Sigmoid colon (tissue), 7 donors: Measurements from ENCODE around the gene PXDN. TPM values are rescaled to one million over a fixed set of nuclear protein-coding genes. Genes with fewer than 3 reads are reported as not detected.
"Not testable (repeated sequence)": the region's sequence is repeated elsewhere in the genome, so short reads cannot be mapped to it uniquely, and the experiment has no call there.

Source experiments
- DNase-seq: peaks from one replicate; pipeline ENCODE4 v3.0.0-alpha.2; 2019
- H3K27ac ChIP-seq, 4 donors: fragments of 200-600 bp; sonication (generic); one replicate each; pipeline ENCODE4 v1.5.1; 2016 to 2019; ENCODE audit warnings: mild to moderate bottlenecking in 1 of 4
- H3K27me3 ChIP-seq, 3 donors: fragments of 200-600 bp; sonication (generic); one replicate each; pipeline ENCODE4 v1.5.1; 2019; ENCODE audit warnings: mild to moderate bottlenecking in 1 of 3
- H3K36me3 ChIP-seq, 4 donors: fragments of 200-600 bp; sonication (generic); one replicate each; pipeline ENCODE4 v1.5.1; 2016 to 2019
- H3K4me1 ChIP-seq, 4 donors: fragments of 200-600 bp; sonication (generic); one replicate each; pipeline ENCODE4 v1.5.1; 2017 to 2019
- H3K4me3 ChIP-seq, 4 donors: fragments of 200-600 bp; sonication (generic); one replicate each; pipeline ENCODE4 v1.5.1; 2017 to 2019; ENCODE audit warnings: mild to moderate bottlenecking in 2 of 4, moderate library complexity in 1 of 4
- H3K9me3 ChIP-seq, 4 donors: fragments of 200-600 bp in 3 of 4; sonication (generic) in 3 of 4; one replicate each; pipeline versions ENCODE4 v1.5.1 to v1.6.1; 2013 to 2019
- CTCF ChIP-seq, 4 experiments: fragments of 450-650 bp in 3 of 4; fragments of 200-600 bp in 1 of 4; IDR thresholded peaks; one replicate each; pipeline ENCODE4 v1.5.1; 2016 to 2019; ENCODE audit warnings: antibody characterized with exemption in 4 of 4, mild to moderate bottlenecking in 3 of 4, moderate library complexity in 2 of 4
- EP300 ChIP-seq, 4 donors: sonication (generic); formaldehyde crosslinking; IDR thresholded peaks; one replicate each; pipeline ENCODE4 v1.6.1; 2017; ENCODE audit warnings: antibody characterized with exemption in 4 of 4
- POLR2A ChIP-seq, 2 donors: fragments of 450-650 bp; IDR thresholded peaks; one replicate each; pipeline ENCODE4 v1.6.1; 2016; ENCODE audit warnings: antibody characterized with exemption in 2 of 2, mild to moderate bottlenecking in 2 of 2, moderate library complexity in 2 of 2
- POLR2AphosphoS5 ChIP-seq, 4 donors: sonication (generic); formaldehyde crosslinking; IDR thresholded peaks; one replicate each; pipeline ENCODE4 v1.6.1; 2017; ENCODE audit warnings: antibody characterized with exemption in 4 of 4
- WGBS, 2 donors: extraction: QIAGEN DNeasy Blood & Tissue Kit; methylation state at CpG; one replicate each; pipeline ENCODE4 v1.1.7; 2013; 5-methylcytosine and 5-hydroxymethylcytosine counted together
- intact Hi-C: fragments of 100-400 bp; cut with DNase I; formaldehyde crosslinking; loops from one replicate; pipeline ENCODE4 v1.15.1; 2023
- polyA plus RNA-seq, 3 donors: library from polyadenylated mRNA; stranded (reverse); fragments of 200-250 nt; gene quantifications; one replicate each; pipeline ENCODE4 v1.2.3, GENCODE V29; 2013
- total RNA-seq, 4 donors: library from RNA; depleted of rRNA; stranded (reverse); fragments of >200 nt; gene quantifications; one replicate each; pipeline ENCODE4 v1.1.0, GENCODE V29; 2016
- donor health status: healthy with polysubstance abuse.
- donor health status: Bipolar disorder and iron deficiency.
- donor health status: healthy.

The PXDN gene
- total and polyA plus RNA-seq, 7 donors: 1.2 to 126 (median 34.4) TPM

DNA sequence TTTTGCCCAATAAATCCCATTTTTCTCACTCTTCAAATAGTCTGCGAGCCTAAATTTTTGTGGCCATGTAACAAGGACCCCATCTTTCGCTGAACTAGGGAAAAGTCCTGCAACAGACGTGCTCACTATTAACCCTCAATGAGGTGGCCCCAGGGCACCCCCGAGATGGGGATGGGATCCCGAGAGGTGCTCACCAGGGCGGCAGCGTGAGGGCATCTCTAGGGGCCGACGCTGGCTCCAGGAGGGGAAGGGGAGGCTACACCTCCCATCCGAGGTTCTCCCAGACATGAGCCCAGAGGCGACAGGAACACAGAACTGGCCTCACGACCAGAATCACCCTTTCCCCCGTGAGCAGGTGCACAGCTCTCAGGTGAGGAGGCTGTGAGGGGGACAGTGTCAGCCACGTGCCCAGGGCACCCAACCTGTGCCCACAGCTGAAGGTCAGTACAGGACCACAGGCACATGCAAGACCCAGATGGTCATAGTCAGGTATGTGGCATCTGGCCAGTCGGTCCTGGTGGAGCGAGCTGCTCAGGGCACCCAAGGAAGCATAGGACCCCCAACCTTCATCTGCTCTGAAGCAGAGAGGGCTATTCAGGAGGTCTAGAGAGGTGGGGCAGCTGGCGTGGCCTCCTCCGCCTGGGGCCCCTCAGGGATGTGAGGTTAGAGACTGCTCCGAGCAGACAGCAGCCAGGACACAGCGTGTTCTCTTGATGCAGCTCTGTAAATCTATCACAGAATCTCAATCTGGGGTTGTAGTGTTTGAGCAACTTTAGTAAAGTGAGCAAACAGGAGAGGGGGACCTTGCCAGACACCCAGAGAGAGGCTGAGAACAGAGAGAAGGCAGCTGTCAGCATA lies 62.8 kb downstream of the PXDN start:
- intact Hi-C loops: no loop called here
- no peak overlapping the region for H3K4me3 ChIP-seq
- H3K36me3 ChIP-seq: peaks cover 19 to 64% (median 43%) of the 10 kb centered on the region in 4 donors
- peak; percentile 57 for DNase-seq
- peaks cover 0 to 30% (median 16%) of the 10 kb centered on the region in 4 donors for H3K4me1 ChIP-seq
- 89% methylated on average over 20 of the region's 20 CpGs for WGBS, 2 donors
- no peaks in the 10 kb centered on the region for H3K9me3 ChIP-seq
- H3K27ac ChIP-seq: peak overlapping the region in 2 of 4 donors; percentile 25 to 47
- TF ChIP-seq EP300 (IDR thresholded peaks at IDR 0.05) (no peak), CTCF (IDR thresholded peaks at IDR 0.05) (no peak), POLR2AphosphoS5 (IDR thresholded peaks at IDR 0.05) (peak in 1 of 4 donors; percentile 29), POLR2A (IDR thresholded peaks at IDR 0.05) (no peak)
- no peaks in the 10 kb centered on the region for H3K27me3 ChIP-seq

- Histone ChIP-seq H3K4me1 (peaks cover 0 to 31% (median 19%) of the 10 kb centered on the region in 4 donors), H3K27ac (peak overlapping the region in 1 of 4 donors; percentile 47), H3K4me3 (no peak overlapping the region), H3K27me3 (no peaks in the 10 kb centered on the region), H3K36me3 (peaks cover 22 to 68% (median 42%) of the 10 kb centered on the region in 4 donors), H3K9me3 (no peaks in the 10 kb centered on the region)
- TF ChIP-seq POLR2A (IDR thresholded peaks at IDR 0.05): no peak
- TF ChIP-seq POLR2AphosphoS5 (IDR thresholded peaks at IDR 0.05): no peak
- TF ChIP-seq CTCF (IDR thresholded peaks at IDR 0.05): no peak
- TF ChIP-seq EP300 (IDR thresholded peaks at IDR 0.05): no peak
- 47 to 83% methylated on average over 3 of the region's 3 CpGs for WGBS, 2 donors
- DNase-seq: peak; percentile 52
- intact Hi-C loops: no loop called here
Observed at GRCh38 chr2:1681017-1681318, 63.3 kb downstream of the PXDN start.

- Histone ChIP-seq H3K36me3 (peaks cover 22 to 68% (median 41%) of the 10 kb centered on the region in 4 donors), H3K27me3 (no peaks in the 10 kb centered on the region), H3K4me1 (peaks cover 0 to 29% (median 22%) of the 10 kb centered on the region in 4 donors), H3K4me3 (no peak overlapping the region), H3K27ac (no peak overlapping the region), H3K9me3 (no peaks in the 10 kb centered on the region)
- 89 to 95% methylated on average over 33 of the region's 33 CpGs for WGBS, 2 donors
- intact Hi-C loops: no loop called here
- no peak for DNase-seq
- TF ChIP-seq CTCF (IDR thresholded peaks at IDR 0.05): no peak
- no peak for TF ChIP-seq POLR2A (IDR thresholded peaks at IDR 0.05)
- TF ChIP-seq EP300 (IDR thresholded peaks at IDR 0.05): no peak
- TF ChIP-seq POLR2AphosphoS5 (IDR thresholded peaks at IDR 0.05): no peak
Observed at GRCh38 chr2:1680222-1681016, 63.9 kb downstream of the PXDN start.

DNA sequence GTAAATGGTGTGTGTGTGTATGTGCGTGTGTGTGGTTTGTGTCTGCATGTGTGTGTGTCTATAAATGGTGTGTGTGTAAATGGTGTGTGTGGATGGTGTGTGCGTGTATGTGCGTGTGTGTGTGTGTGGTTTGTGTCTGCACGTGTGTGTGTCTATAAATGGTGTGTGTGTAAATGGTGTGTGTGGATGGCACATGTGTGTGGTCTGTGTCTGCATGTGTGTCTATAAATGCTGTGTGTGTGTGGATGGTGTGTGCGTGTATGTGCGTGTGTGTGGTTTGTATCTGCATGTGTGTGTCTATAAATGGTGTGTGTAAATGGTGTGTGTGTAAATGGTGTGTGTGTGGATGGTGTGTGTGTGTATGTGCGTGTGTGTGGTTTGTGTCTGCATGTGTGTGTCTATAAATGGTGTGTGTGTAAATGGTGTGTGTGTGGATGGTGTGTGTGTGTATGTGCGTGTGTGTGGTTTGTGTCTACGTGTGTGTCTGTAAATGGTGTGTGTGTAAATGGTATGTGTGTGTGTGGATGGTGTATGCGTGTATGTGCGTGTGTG lies 64.8 kb downstream of the PXDN start:
- H3K4me3 ChIP-seq, H3K27me3 ChIP-seq, DNase-seq, H3K27ac ChIP-seq, intact Hi-C loops, H3K9me3 ChIP-seq: not testable (repeated sequence)
- peaks cover 0 to 36% (median 27%) of the 10 kb centered on the region in 4 donors for H3K4me1 ChIP-seq
- WGBS, 2 donors: 91 to 97% methylated on average over 11 of the region's 11 CpGs
- peaks cover 22 to 73% (median 40%) of the 10 kb centered on the region in 4 donors for H3K36me3 ChIP-seq

DNA sequence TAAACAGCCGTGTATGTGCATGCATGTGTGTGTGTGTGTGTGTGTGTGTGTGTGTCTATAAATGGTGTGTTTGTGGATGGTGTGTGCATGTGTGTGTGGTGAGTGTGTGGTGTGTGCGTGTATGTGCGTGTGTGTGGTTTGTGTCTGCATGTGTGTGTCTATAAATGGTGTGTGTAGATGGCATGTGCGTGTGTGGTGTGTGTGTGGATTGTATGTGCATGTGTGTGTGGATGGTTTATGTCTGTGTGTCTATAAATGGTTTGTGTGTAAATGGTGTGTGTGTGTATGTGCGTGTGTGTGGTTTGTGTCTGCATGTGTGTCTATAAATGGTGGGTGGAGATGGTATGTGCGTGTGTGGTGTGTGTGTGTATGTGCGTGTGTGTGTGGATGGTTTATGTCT lies 65.2 kb downstream of the PXDN start:
- H3K27me3 ChIP-seq, intact Hi-C loops, H3K9me3 ChIP-seq, DNase-seq, H3K4me3 ChIP-seq: not testable (repeated sequence)
- peaks cover 22 to 78% (median 45%) of the 10 kb centered on the region in 4 donors for H3K36me3 ChIP-seq
- peak overlapping the region in 1 of 4 donors; percentile 87 for H3K27ac ChIP-seq
- H3K4me1 ChIP-seq: peaks cover 0 to 36% (median 27%) of the 10 kb centered on the region in 4 donors
- 88 to 93% methylated on average over 7 of the region's 7 CpGs for WGBS, 2 donors
